ENCODE results near the gene OOSP3.
"Not testable (repeated sequence)": the region's sequence is repeated elsewhere in the genome, so short reads cannot be mapped to it uniquely, and the experiment has no call there.

OOSP3 gene

GRCh38 chr11:59877325-59877724 lies 1.3 kb upstream of the OOSP3 start:
- no peak for DNase-seq (ENCODE audit: low read depth in 3 of 3)

- DNase-seq (ENCODE audit: low read depth in 3 of 3) = no peak
Measured at GRCh38 chr11:59877784-59878183, 798 bp upstream of the OOSP3 start.

GRCh38 chr11:59879567-59879966 lies 985 bp downstream of the OOSP3 start:
- no peak for DNase-seq (ENCODE audit: low read depth in 3 of 3)

GRCh38 chr11:59883597-59883996 lies 5.0 kb downstream of the OOSP3 start:
- DNase-seq (ENCODE audit: low read depth in 3 of 3) = no peak

- DNase-seq (ENCODE audit: low read depth in 3 of 3) = not testable (repeated sequence)
Measured at GRCh38 chr11:59887156-59887555, 8.6 kb downstream of the OOSP3 start.

- no peak for DNase-seq (ENCODE audit: low read depth in 3 of 3)
Measured at GRCh38 chr11:59891781-59892181, 13.2 kb downstream of the OOSP3 start.

- DNase-seq (ENCODE audit: low read depth in 3 of 3) = no peak
Measured at GRCh38 chr11:59894616-59895015, 16.0 kb downstream of the OOSP3 start.

- no peak for DNase-seq (ENCODE audit: low read depth in 3 of 3)
Measured at GRCh38 chr11:59898046-59898445, 19.5 kb downstream of the OOSP3 start.

GRCh38 chr11:59898650-59899049 lies 20.1 kb downstream of the OOSP3 start:
- no peak for DNase-seq (ENCODE audit: low read depth in 3 of 3)

- no peak for DNase-seq (ENCODE audit: low read depth in 3 of 3)
Measured at GRCh38 chr11:59899532-59899931, 20.9 kb downstream of the OOSP3 start.

- DNase-seq (ENCODE audit: low read depth in 3 of 3) = no peak
Measured at GRCh38 chr11:59900366-59901126, 22.0 kb downstream of the OOSP3 start.

GRCh38 chr11:59901306-59901705 lies 22.7 kb downstream of the OOSP3 start:
- DNase-seq (ENCODE audit: low read depth in 3 of 3) = no peak

- not testable (repeated sequence) for DNase-seq (ENCODE audit: low read depth in 3 of 3)
Measured at GRCh38 chr11:59903569-59903968, 25.0 kb downstream of the OOSP3 start.

GRCh38 chr11:59918480-59918879 lies 39.9 kb downstream of the OOSP3 start:
- no peak for DNase-seq (ENCODE audit: low read depth in 3 of 3)

- no peak for DNase-seq (ENCODE audit: low read depth in 3 of 3)
Measured at GRCh38 chr11:59918987-59919589, 40.5 kb downstream of the OOSP3 start.

- no peak for DNase-seq (ENCODE audit: low read depth in 3 of 3)
Measured at GRCh38 chr11:59923813-59924212, 45.2 kb downstream of the OOSP3 start.

GRCh38 chr11:59931688-59932087 lies 53.1 kb downstream of the OOSP3 start:
- no peak for DNase-seq (ENCODE audit: low read depth in 3 of 3)

GRCh38 chr11:59938132-59938531 lies 59.5 kb downstream of the OOSP3 start, which contains the start of gene OOSP1:
TSS of gene OOSP1 (plus strand) at chr11:59938432. CDS start at chr11:59938455, 23 bp downstream.
- no peak for DNase-seq (ENCODE audit: low read depth in 3 of 3)

- no peak for DNase-seq (ENCODE audit: low read depth in 3 of 3)
Measured at GRCh38 chr11:59938718-59939117, 60.1 kb downstream of the OOSP3 start.

GRCh38 chr11:59939482-59939881 lies 60.9 kb downstream of the OOSP3 start:
- no peak for DNase-seq (ENCODE audit: low read depth in 3 of 3)

- DNase-seq (ENCODE audit: low read depth in 3 of 3) = no peak
Measured at GRCh38 chr11:59941091-59941490, 62.5 kb downstream of the OOSP3 start.

- DNase-seq (ENCODE audit: low read depth in 3 of 3) = no peak
Measured at GRCh38 chr11:59943997-59944714, 65.6 kb downstream of the OOSP3 start.

- no peak for DNase-seq (ENCODE audit: low read depth in 3 of 3)
Measured at GRCh38 chr11:59944720-59945119, 66.1 kb downstream of the OOSP3 start.

Data from stimulated activated CD4-positive, alpha-beta T cell treated with anti-CD3 and anti-CD28 coated beads, TNF-alpha, amount 100 ng/mL, for 4 hours (primary cell).